Immature natural killer cell (primary cell): ENCODE results near the gene CHD8. TPM values are rescaled to one million over a fixed set of nuclear protein-coding genes. Genes with fewer than 3 reads are reported as not detected.
"Not testable (repeated sequence)": the region's sequence is repeated elsewhere in the genome, so short reads cannot be mapped to it uniquely, and the experiment has no call there.

Experiments
- DNase-seq, 3 donors: peaks; one replicate each; pipeline ENCODE4 v3.0.0; 2022; ENCODE audit warnings: mixed read lengths in 1 of 3
- H3K27ac Mint-ChIP-seq, 6 donors: one replicate each; pipeline ENCODE4 v1.8.0; 2020; ENCODE audit warnings: mixed read lengths in 6 of 6, mild to moderate bottlenecking in 5 of 6, inconsistent platforms in 4 of 6, moderate library complexity in 3 of 6
- H3K27me3 Mint-ChIP-seq, 3 donors: one replicate each; pipeline ENCODE4 v1.8.0; 2020 to 2021; ENCODE audit warnings: low read depth in 3 of 3, mild to moderate bottlenecking in 3 of 3, mixed read lengths in 3 of 3, moderate library complexity in 3 of 3, inconsistent platforms in 1 of 3
- H3K36me3 Mint-ChIP-seq, 3 donors: one replicate each; pipeline ENCODE4 v1.8.0; 2020; ENCODE audit warnings: mixed read lengths in 3 of 3, inconsistent platforms in 2 of 3, mild to moderate bottlenecking in 2 of 3
- H3K4me1 Mint-ChIP-seq, 2 donors: one replicate each; pipeline ENCODE4 v1.8.0; 2020; ENCODE audit warnings: inconsistent platforms in 2 of 2, mild to moderate bottlenecking in 2 of 2, mixed read lengths in 2 of 2, moderate library complexity in 1 of 2
- H3K4me3 Mint-ChIP-seq, 5 donors: one replicate each; pipeline ENCODE4 v1.8.0; 2020; ENCODE audit warnings: mild to moderate bottlenecking in 5 of 5, mixed read lengths in 5 of 5, inconsistent platforms in 3 of 5, moderate library complexity in 3 of 5
- H3K9me3 Mint-ChIP-seq, 6 donors: one replicate each; pipeline ENCODE4 v1.8.0; 2020; ENCODE audit warnings: mild to moderate bottlenecking in 6 of 6, mixed read lengths in 6 of 6, inconsistent platforms in 4 of 6, moderate library complexity in 3 of 6
- polyA plus RNA-seq, 3 donors: library from polyadenylated mRNA; unstranded; fragments of 300-500 nt; fragmentation: Illumina TruSeq; gene quantifications; one replicate each; pipeline ENCODE4 v1.2.3, GENCODE V29; 2021

CHD8 gene
- polyA plus RNA-seq, 3 donors from 2014 or later, result 14.5 to 62.6 (median 14.8) TPM

GRCh38 chr14:21379338-21379737, 76.6 kb downstream of the CHD8 start:
- H3K27me3 Mint-ChIP-seq, result peaks cover 10 to 14% (median 12%) of the 10 kb centered on the region in 3 donors
- no peak overlapping the region for H3K27ac Mint-ChIP-seq
- DNase-seq, result no peak
- H3K4me3 Mint-ChIP-seq, result no peak overlapping the region
- no peaks in the 10 kb centered on the region for H3K9me3 Mint-ChIP-seq
- peaks cover 25 to 72% of the 10 kb centered on the region in 2 donors for H3K4me1 Mint-ChIP-seq
- H3K36me3 Mint-ChIP-seq, result no peaks in the 10 kb centered on the region

GRCh38 chr14:21373980-21374379, 81.9 kb downstream of the CHD8 start:
- Mint-ChIP-seq H3K4me3 (no peak overlapping the region), H3K27me3 (no peaks in the 10 kb centered on the region), H3K27ac (no peak overlapping the region), H3K4me1 (peaks cover 3 to 30% of the 10 kb centered on the region in 2 donors), H3K36me3 (peaks cover 12 to 24% (median 13%) of the 10 kb centered on the region in 3 donors), H3K9me3 (no peaks in the 10 kb centered on the region)
- DNase-seq, result no peak

- DNase-seq, H3K27me3 Mint-ChIP-seq, H3K9me3 Mint-ChIP-seq, H3K27ac Mint-ChIP-seq, H3K4me3 Mint-ChIP-seq: not testable (repeated sequence)
- H3K4me1 Mint-ChIP-seq, result peaks cover 0 to 18% of the 10 kb centered on the region in 2 donors
- H3K36me3 Mint-ChIP-seq, result peaks cover 16 to 30% (median 17%) of the 10 kb centered on the region in 3 donors
Observed at GRCh38 chr14:21372814-21373213, 83.1 kb downstream of the CHD8 start.

- no peak for DNase-seq
- no peak overlapping the region for H3K4me3 Mint-ChIP-seq
- no peaks in the 10 kb centered on the region for H3K9me3 Mint-ChIP-seq
- H3K36me3 Mint-ChIP-seq, result peaks cover 18 to 52% (median 24%) of the 10 kb centered on the region in 3 donors
- H3K27me3 Mint-ChIP-seq, result no peaks in the 10 kb centered on the region
- no peak overlapping the region for H3K27ac Mint-ChIP-seq
- H3K4me1 Mint-ChIP-seq, result peaks cover 2 to 11% of the 10 kb centered on the region in 2 donors
Observed at GRCh38 chr14:21369949-21370679, 85.8 kb downstream of the CHD8 start.

GRCh38 chr14:21367582-21368144, 88.3 kb downstream of the CHD8 start:
- Mint-ChIP-seq H3K27ac (no peak overlapping the region), H3K4me3 (no peak overlapping the region), H3K36me3 (peaks cover 33 to 73% (median 38%) of the 10 kb centered on the region in 3 donors), H3K4me1 (peaks cover 2 to 11% of the 10 kb centered on the region in 2 donors), H3K27me3 (no peaks in the 10 kb centered on the region), H3K9me3 (no peaks in the 10 kb centered on the region)
- no peak for DNase-seq

- H3K27ac Mint-ChIP-seq, result no peak overlapping the region
- no peak for DNase-seq
Observed at GRCh38 chr14:21356511-21356910, 99.4 kb downstream of the CHD8 start.

GRCh38 chr14:21352587-21352986, 103.3 kb downstream of the CHD8 start:
- Mint-ChIP-seq H3K4me1 (no peaks in the 10 kb centered on the region), H3K9me3 (no peaks in the 10 kb centered on the region), H3K36me3 (peaks cover 37 to 47% (median 40%) of the 10 kb centered on the region in 3 donors), H3K27me3 (no peaks in the 10 kb centered on the region), H3K27ac (peak overlapping the region in 4 of 6 donors; percentile 30 to 80 (median 36)), H3K4me3 (no peak overlapping the region)
- DNase-seq, result no peak

More at GRCh38 chr14:21356511-21356910, 99.4 kb downstream of the CHD8 start:
- Mint-ChIP-seq H3K27me3 (no peaks in the 10 kb centered on the region), H3K4me3 (no peak overlapping the region), H3K4me1 (no peaks in the 10 kb centered on the region), H3K36me3 (peaks cover 44 to 78% (median 59%) of the 10 kb centered on the region in 3 donors), H3K9me3 (no peaks in the 10 kb centered on the region)

- Mint-ChIP-seq H3K27ac (peak overlapping the region in 2 of 6 donors; percentile 8 to 11), H3K36me3 (peaks cover 25 to 34% (median 26%) of the 10 kb centered on the region in 3 donors), H3K9me3 (no peaks in the 10 kb centered on the region), H3K4me3 (no peak overlapping the region), H3K4me1 (no peaks in the 10 kb centered on the region), H3K27me3 (peaks cover 0 to 1% (median 0%) of the 10 kb centered on the region in 3 donors)
- DNase-seq, result no peak
Observed at GRCh38 chr14:21350539-21350938, 105.4 kb downstream of the CHD8 start.

- Mint-ChIP-seq H3K36me3 (peaks cover 5 to 11% (median 6%) of the 10 kb centered on the region in 3 donors), H3K4me1 (peaks cover 3 to 5% of the 10 kb centered on the region in 2 donors), H3K4me3 (no peak overlapping the region), H3K27ac (no peak overlapping the region), H3K9me3 (no peaks in the 10 kb centered on the region), H3K27me3 (peaks cover 0 to 2% (median 1%) of the 10 kb centered on the region in 3 donors)
- DNase-seq, result no peak
Observed at GRCh38 chr14:21347201-21347600, 108.7 kb downstream of the CHD8 start.

- Mint-ChIP-seq H3K9me3 (no peaks in the 10 kb centered on the region), H3K36me3 (peaks cover 0 to 9% (median under 1%) of the 10 kb centered on the region in 3 donors), H3K4me3 (no peak overlapping the region), H3K27ac (no peak overlapping the region), H3K4me1 (peaks cover 3 to 5% of the 10 kb centered on the region in 2 donors), H3K27me3 (peaks cover 0 to 2% (median 1%) of the 10 kb centered on the region in 3 donors)
- no peak for DNase-seq
Observed at GRCh38 chr14:21346532-21347135, 109.3 kb downstream of the CHD8 start.

GRCh38 chr14:21343035-21343794, 112.7 kb downstream of the CHD8 start:
- Mint-ChIP-seq H3K9me3 (no peaks in the 10 kb centered on the region), H3K4me3 (no peak overlapping the region), H3K36me3 (no peaks in the 10 kb centered on the region), H3K4me1 (peaks cover 3 to 5% of the 10 kb centered on the region in 2 donors), H3K27me3 (peaks cover 0 to 5% (median 1%) of the 10 kb centered on the region in 3 donors), H3K27ac (no peak overlapping the region)
- no peak for DNase-seq
